ENCODE results near the gene TNIK. TPM values are rescaled to one million over a fixed set of nuclear protein-coding genes. Genes with fewer than 3 reads are reported as not detected.

The TNIK gene
- polyA plus RNA-seq, 1 of the 3 experiments (the other 2 are of a cell fraction), result 19.4 TPM

DNA sequence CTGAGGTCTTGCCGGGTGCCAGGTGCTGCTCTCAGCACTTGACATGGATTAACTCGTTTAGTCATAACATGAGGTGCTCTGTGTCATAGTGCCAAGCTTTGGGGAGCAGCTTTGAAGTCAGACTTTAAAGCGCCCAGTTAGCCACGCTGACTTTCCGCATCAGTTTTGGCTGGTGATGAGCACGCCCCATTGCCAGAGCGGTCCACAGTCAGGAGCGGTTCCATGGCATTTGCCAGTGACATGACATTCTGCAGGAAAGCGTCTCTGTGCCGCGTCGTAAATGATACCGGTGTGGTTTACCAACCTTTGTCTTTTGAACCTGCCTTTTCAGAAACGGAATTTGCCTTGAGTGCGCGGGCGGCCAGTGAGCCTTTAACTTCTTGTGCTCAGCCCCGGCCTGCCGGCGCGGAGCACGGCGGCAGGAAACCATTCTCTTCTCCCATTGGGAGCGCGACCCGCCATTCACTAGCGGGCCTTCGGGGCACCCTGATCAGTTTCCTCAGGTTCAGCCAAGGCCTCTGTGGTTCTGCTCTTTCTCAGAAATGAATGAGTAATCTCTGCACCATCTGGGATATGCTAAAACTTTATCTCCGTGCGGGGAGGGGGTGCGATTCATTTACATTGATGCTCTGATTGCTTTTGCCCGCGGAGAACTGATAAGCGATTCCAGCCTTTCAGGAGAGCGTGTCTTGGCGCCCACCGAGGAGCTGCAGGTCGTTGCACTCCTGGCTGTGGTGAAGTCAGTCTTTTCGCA lies 432.0 kb downstream of the TNIK start:
- no peaks in the 10 kb centered on the region for H3K36me3 ChIP-seq (replicated peaks in 1 of 2; ENCODE audit: control insufficient read depth in 1 of 2, insufficient read depth in 2 of 2, low read length in 1 of 2)
- peak overlapping the region; percentile 77 for H3K4me2 ChIP-seq
- peaks cover 24% of the 10 kb centered on the region for H3F3A ChIP-seq (replicated peaks; ENCODE audit: insufficient read depth)
- H4K20me1 ChIP-seq (ENCODE audit: insufficient read depth), result no peaks in the 10 kb centered on the region
- H3K79me2 ChIP-seq (ENCODE audit: insufficient read depth), result no peaks in the 10 kb centered on the region
- H3K4me3 ChIP-seq (ENCODE audit: low read depth in 2 of 2, low read length in 1 of 2), result peak overlapping the region; percentile 41 to 51
- no peaks in the 10 kb centered on the region for H3K9me3 ChIP-seq
- 15% methylated on average over 30 of the region's 39 CpGs for WGBS (ENCODE audit: low lambda C conversion rate)
- H3K4me1 ChIP-seq (ENCODE audit: control insufficient read depth in 1 of 2, insufficient read depth in 2 of 2, low read depth in 1 of 2, low read length in 1 of 2), result peaks cover 8 to 14% of the 10 kb centered on the region in 2 experiments; a peak in 2 of 4 replicates
- H3K27me3 ChIP-seq (ENCODE audit: insufficient read depth), result no peaks in the 10 kb centered on the region
- DNase-seq, result peak; percentile 65
- ChIA-PET CTCF (interaction anchor here (1.1 kb wide), 1 partner anchor 67 kb away, joined by 4 read pairs; no protein-coding TSS in a partner anchor), POLR2A (no interaction called here)
- peak overlapping the region; percentile 79 for H3K9ac ChIP-seq
- peak overlapping the region; percentile 79 for H2AFZ ChIP-seq (ENCODE audit: low read depth)
- no peaks in the 10 kb centered on the region for H3K9me2 ChIP-seq
- H3K27ac ChIP-seq (ENCODE audit: low read depth in 2 of 2, low read length in 1 of 2), result peak overlapping the region; percentile 77 to 96
- TF ChIP-seq TEAD4 (IDR thresholded peaks at IDR 0.05; ENCODE audit: borderline replicate concordance, insufficient read depth) (peak; percentile 86; the same call in 1 of the 2 replicates), MAX (IDR thresholded peaks at IDR 0.05; ENCODE audit: low read depth) (no peak; the same call in 1 of the 2 replicates), FOSL2 (IDR thresholded peaks at IDR 0.05; ENCODE audit: borderline replicate concordance, low read depth) (peak; percentile 84; the same call in 1 of the 2 replicates), TCF12 (IDR thresholded peaks at IDR 0.05) (peak; percentile 91), TAF1 (IDR thresholded peaks at IDR 0.05; ENCODE audit: borderline replicate concordance, low read depth, low read length) (peak; percentile 66), GATA2 (CRISPR knock-in tag; IDR thresholded peaks at IDR 0.05) (peak; percentile 57), USF1 (IDR thresholded peaks at IDR 0.05; ENCODE audit: borderline replicate concordance, low read depth) (no peak), RCOR1 (IDR thresholded peaks at IDR 0.05; ENCODE audit: low read length) (0 out of 2 replicates have a peak, but pooled peaks have one; percentile 15), ELF1 (IDR thresholded peaks at IDR 0.05) (peak; percentile 36; the same call in 1 of the 2 replicates), RFX5 (IDR thresholded peaks at IDR 0.05; ENCODE audit: low read length) (no peak), ZBTB33 (IDR thresholded peaks at IDR 0.05; ENCODE audit: borderline replicate concordance, low read depth) (no peak), IRF3 (IDR thresholded peaks at IDR 0.05; ENCODE audit: low read depth, low read length) (no peak), MEF2A (IDR thresholded peaks at IDR 0.05; ENCODE audit: borderline replicate concordance, low read depth) (no peak; the same call in 1 of the 2 replicates), GABPA (IDR thresholded peaks at IDR 0.05; ENCODE audit: low read depth) (no peak), NFIC (IDR thresholded peaks at IDR 0.05; ENCODE audit: borderline replicate concordance) (peak; percentile 79), POLR2AphosphoS5 (IDR thresholded peaks at IDR 0.05; ENCODE audit: low read depth, low read length) (peak; percentile 80), FOXJ3 (CRISPR knock-in tag; IDR thresholded peaks at IDR 0.05) (no peak), CTCF (IDR thresholded peaks at IDR 0.05) (no peak), RXRA (IDR thresholded peaks at IDR 0.05; ENCODE audit: borderline replicate concordance, low read depth) (peak; percentile 91), JUND (IDR thresholded peaks at IDR 0.05) (peak; percentile 81)
- TF ChIP-seq, protein P1, sequence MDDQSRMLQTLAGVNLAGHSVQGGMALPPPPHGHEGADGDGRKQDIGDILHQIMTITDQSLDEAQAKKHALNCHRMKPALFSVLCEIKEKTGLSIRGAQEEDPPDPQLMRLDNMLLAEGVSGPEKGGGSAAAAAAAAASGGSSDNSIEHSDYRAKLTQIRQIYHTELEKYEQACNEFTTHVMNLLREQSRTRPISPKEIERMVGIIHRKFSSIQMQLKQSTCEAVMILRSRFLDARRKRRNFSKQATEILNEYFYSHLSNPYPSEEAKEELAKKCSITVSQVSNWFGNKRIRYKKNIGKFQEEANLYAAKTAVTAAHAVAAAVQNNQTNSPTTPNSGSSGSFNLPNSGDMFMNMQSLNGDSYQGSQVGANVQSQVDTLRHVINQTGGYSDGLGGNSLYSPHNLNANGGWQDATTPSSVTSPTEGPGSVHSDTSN (IDR thresholded peaks at IDR 0.05), result peak; percentile 98
- TF ChIP-seq, protein P2, sequence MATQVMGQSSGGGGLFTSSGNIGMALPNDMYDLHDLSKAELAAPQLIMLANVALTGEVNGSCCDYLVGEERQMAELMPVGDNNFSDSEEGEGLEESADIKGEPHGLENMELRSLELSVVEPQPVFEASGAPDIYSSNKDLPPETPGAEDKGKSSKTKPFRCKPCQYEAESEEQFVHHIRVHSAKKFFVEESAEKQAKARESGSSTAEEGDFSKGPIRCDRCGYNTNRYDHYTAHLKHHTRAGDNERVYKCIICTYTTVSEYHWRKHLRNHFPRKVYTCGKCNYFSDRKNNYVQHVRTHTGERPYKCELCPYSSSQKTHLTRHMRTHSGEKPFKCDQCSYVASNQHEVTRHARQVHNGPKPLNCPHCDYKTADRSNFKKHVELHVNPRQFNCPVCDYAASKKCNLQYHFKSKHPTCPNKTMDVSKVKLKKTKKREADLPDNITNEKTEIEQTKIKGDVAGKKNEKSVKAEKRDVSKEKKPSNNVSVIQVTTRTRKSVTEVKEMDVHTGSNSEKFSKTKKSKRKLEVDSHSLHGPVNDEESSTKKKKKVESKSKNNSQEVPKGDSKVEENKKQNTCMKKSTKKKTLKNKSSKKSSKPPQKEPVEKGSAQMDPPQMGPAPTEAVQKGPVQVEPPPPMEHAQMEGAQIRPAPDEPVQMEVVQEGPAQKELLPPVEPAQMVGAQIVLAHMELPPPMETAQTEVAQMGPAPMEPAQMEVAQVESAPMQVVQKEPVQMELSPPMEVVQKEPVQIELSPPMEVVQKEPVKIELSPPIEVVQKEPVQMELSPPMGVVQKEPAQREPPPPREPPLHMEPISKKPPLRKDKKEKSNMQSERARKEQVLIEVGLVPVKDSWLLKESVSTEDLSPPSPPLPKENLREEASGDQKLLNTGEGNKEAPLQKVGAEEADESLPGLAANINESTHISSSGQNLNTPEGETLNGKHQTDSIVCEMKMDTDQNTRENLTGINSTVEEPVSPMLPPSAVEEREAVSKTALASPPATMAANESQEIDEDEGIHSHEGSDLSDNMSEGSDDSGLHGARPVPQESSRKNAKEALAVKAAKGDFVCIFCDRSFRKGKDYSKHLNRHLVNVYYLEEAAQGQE (IDR thresholded peaks at IDR 0.05; ENCODE audit: low read depth, low read length), result no peak
